ENCODE results near the gene KRTAP5-6. TPM values are rescaled to one million over a fixed set of nuclear protein-coding genes. Genes with fewer than 3 reads are reported as not detected.

KRTAP5-6 gene
- total and polyA plus RNA-seq, 12 donors: not detected

DNA sequence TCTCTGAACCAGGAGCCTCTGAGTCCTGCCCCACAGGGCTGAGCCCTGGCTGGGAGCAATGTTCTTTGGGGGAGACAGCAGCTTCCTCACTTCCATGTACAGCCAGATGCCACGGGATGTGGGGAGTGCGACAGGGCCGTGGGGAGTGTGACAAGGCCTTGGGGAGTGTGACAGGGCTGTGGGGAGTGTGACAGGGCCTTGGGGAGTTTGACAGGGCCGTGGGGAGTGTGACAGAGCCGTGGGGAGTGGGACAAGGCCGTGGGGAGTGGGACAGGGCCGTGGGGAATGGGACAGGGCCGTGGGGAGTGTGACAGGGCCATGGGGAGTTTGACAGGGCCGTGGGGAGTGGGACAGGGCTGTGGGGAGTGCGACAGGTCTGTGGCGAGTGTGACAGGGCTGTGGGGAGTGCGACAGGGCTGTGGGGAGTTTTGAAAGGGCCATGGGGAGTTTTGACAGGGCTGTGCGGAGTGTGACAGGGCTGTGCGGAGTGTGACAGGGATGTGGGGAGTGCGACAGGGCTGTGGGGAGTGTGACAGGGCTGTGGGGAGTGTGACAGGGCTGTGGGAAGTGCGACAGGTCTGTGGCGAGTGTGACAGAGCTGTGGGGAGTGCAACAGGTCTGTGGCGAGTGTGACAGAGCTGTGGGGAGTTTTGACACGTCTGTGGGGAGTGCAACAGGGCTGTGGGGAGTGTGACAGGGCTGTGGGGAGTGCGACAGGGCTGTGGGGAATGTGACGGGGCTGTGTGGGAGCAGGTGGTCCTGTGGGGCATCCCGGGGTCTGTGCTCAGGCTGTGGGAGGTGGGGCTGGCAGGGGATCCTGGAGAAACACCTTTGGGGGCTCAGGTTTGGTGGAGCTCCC lies 6.6 kb upstream of the KRTAP5-6 start:
- DNase-seq (no peak), ATAC-seq (no peak)
- Histone ChIP-seq H3K4me3 (no peak overlapping the region), H3K4me1 (peaks cover 5 to 15% (median 9%) of the 10 kb centered on the region in 9 donors), H3K36me3 (no peaks in the 10 kb centered on the region), H3K27me3 (peaks cover 0 to 24% (median 0%) of the 10 kb centered on the region in 7 donors), H3K9me3 (no peaks in the 10 kb centered on the region), H3K27ac (no peak overlapping the region)
- intact Hi-C loops (cut with DNase I): loop anchor here in 8 of 10 donors (5.0 kb wide), 4 partner anchors 33 to 467 kb away; no protein-coding TSS in a partner anchor
- 80 to 82% methylated on average over 22 of the region's 22 CpGs for WGBS, 2 donors
- TF ChIP-seq, protein P1, sequence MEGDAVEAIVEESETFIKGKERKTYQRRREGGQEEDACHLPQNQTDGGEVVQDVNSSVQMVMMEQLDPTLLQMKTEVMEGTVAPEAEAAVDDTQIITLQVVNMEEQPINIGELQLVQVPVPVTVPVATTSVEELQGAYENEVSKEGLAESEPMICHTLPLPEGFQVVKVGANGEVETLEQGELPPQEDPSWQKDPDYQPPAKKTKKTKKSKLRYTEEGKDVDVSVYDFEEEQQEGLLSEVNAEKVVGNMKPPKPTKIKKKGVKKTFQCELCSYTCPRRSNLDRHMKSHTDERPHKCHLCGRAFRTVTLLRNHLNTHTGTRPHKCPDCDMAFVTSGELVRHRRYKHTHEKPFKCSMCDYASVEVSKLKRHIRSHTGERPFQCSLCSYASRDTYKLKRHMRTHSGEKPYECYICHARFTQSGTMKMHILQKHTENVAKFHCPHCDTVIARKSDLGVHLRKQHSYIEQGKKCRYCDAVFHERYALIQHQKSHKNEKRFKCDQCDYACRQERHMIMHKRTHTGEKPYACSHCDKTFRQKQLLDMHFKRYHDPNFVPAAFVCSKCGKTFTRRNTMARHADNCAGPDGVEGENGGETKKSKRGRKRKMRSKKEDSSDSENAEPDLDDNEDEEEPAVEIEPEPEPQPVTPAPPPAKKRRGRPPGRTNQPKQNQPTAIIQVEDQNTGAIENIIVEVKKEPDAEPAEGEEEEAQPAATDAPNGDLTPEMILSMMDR (IDR thresholded peaks at IDR 0.05): no peak

DNA sequence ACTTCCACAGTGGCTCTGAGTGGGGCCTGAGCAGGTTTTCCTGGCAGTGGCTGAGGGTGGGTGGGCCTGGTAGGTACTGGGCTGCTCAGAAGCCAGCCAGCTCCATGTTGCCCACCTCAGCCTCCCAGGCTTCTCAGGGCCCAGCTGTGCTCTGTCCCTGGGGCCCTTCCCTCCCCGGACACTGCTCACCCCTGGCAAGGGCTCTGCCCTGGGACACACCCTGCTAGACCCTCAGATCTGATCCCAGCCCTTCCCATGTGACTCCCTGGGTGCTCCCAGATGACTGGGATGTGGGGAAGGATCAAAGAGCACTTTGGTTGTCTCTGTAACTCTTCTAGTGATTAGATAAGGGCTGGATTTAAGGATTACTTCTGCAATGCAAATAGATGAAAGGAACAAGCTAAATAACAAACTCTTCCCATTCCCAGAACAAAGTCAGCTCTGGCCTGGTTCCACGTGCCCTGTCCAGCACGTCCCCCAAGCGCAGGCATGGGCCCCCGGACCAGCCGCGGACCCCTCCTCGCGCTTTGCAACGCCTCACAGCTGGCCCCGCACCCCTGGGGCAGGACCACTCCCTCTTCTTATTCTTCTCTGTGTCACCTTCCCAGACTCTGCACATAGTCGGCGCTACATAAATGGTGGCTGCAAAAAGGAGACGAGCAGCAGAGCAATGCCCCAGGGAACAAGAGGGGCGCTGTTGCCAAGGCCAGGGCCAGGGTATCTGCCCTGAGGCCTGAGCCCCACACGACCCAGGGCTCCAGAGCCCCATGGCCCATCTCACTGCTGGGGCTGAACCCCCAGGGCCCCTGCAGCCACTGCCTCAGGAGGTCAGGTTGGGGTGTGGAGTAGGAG lies 5.7 kb upstream of the KRTAP5-6 start:
- DNase-seq (no peak), ATAC-seq (no peak)
- WGBS, 2 donors: 72 to 76% methylated on average over 16 of the region's 16 CpGs
- TF ChIP-seq, protein P1 (IDR thresholded peaks at IDR 0.05): no peak
- no peak overlapping the region for H3K4me3 ChIP-seq
- H3K27me3 ChIP-seq: peaks cover 0 to 24% (median 0%) of the 10 kb centered on the region in 7 donors
- H3K9me3 ChIP-seq: no peaks in the 10 kb centered on the region
- intact Hi-C loops (cut with DNase I): loop anchor here in 8 of 10 donors (5.0 kb wide), 4 partner anchors 34 to 466 kb away; no protein-coding TSS in a partner anchor
- peaks cover 5 to 15% (median 9%) of the 10 kb centered on the region in 9 donors for H3K4me1 ChIP-seq
- H3K27ac ChIP-seq: no peak overlapping the region
- H3K36me3 ChIP-seq: no peaks in the 10 kb centered on the region

DNA sequence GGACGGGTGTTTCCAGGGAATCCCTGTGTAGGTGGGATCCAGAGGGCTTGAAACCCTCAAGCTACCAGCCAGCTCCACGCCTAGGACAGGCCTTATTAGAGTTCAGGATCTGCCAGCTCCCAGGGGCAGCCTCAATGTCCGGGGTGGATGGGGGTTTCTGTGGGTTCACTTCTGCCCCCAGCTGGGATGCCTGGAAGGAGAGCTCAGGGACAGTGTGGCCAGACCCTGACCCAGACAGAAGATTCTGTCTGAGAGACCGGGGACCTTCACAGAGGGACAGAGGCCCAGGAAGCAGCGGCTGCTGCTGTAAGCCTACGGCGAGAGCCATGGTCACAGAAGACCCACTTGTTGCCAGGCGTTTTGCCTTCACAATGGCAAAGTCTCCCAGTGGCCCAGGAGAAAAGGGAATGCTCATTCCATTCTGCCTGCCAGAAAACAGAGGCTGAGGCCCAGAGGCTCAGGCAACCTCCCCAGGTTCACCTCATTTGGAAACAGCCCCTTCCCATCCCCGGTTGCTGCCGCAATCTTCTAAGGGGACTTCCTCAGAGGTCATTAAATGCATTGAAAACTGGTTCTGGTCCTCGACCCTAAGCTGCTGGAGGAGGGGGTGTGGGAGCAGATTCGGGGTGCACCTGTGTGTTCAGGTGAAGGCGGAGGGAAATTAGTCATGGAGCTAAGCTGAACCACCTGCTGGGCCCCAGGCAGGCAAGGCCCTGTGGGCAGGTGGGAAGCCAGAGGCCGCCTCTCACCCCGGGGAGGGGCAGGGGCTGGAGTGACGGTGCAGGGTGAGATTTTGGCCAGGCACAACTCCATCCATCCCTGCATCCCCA lies 4.9 kb upstream of the KRTAP5-6 start:
- Histone ChIP-seq H3K27ac (no peak overlapping the region), H3K9me3 (no peaks in the 10 kb centered on the region), H3K27me3 (peaks cover 0 to 24% (median 0%) of the 10 kb centered on the region in 7 donors), H3K4me3 (no peak overlapping the region), H3K36me3 (no peaks in the 10 kb centered on the region), H3K4me1 (peaks cover 5 to 15% (median 9%) of the 10 kb centered on the region in 9 donors)
- 89 to 92% methylated on average over 16 of the region's 16 CpGs for WGBS, 2 donors
- DNase-seq: no peak
- TF ChIP-seq, protein P1 (IDR thresholded peaks at IDR 0.05): no peak
- no peak for ATAC-seq
- intact Hi-C loops (cut with DNase I): loop anchor here in 8 of 10 donors (2.0 to 5.0 kb wide), 6 partner anchors 35 to 465 kb away; no protein-coding TSS in a partner anchor
